ENCODE results near the gene UFC1. TPM values are rescaled to one million over a fixed set of nuclear protein-coding genes. Genes with fewer than 3 reads are reported as not detected.

Gene UFC1
- polyA plus RNA-seq, 3 donors = 100 to 120 (median 108) TPM

DNA sequence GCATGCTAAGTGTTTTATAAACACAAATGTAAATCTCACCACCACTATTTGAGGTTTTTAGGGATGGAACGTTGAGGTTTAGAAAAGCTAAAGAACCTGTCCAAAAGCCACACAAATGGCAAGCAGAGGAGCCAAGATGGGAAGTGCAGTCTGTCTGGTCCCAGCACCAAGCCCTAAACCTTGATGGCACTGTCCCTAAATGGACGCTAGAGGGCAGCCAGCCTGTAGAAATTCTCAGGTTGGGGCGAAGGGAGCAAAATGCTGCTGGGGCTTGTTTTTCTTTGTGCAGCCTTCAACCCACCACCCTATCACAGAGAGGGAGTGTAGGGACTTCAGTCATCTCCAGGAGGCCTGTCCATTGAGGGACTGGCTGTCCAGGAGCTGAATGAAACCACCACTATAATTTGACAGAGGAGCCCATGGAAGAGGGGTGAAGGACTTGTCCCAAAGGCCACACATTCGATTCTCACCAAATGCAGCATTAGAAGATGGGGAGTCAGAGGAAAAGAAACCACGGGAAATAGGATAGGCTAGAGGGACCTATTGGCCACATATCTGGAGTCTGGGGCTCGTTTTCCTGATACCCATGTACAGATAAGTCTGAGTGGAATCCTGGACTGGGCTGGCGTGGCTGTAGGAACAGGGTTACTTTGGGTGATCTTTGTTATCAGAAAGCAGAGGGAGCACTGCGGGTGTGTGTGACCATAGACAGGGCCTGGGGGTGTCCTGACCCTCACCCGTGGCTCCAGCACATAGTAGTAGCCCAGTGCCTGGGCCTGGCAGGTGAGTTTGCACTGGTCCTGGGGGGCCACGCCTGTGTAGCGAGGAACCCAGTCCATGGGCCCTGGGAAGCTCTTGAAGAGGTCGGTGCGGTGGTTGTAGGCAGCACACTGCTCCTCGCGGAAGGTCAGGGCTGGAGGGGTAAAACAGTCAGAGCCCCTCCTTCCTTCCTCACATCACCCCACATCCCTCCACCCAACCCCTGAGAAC, 39.0 kb downstream of the UFC1 start:
- Histone ChIP-seq H4K20me1 (ENCODE audit: insufficient read depth, low read length) (no peaks in the 10 kb centered on the region), H3K36me3 (replicated peaks in 1 of 2; ENCODE audit: control insufficient read depth in 1 of 2, insufficient read depth in 2 of 2, low read length in 2 of 2) (no peaks in the 10 kb centered on the region), H2AFZ (ENCODE audit: insufficient read depth, low read depth, low read length, poor library complexity, severe bottlenecking) (peak overlapping the region; percentile 43), H3K9ac (ENCODE audit: insufficient read depth, low read length, poor library complexity, severe bottlenecking) (no peak overlapping the region), H3K4me3 (replicated peaks in 1 of 3; ENCODE audit: low read depth in 2 of 3, low read length in 3 of 3) (no peak overlapping the region), H3K27me3 (ENCODE audit: control insufficient read depth in 2 of 2, insufficient read depth in 2 of 2, low read length in 2 of 2) (no peaks in the 10 kb centered on the region), H3K4me1 (ENCODE audit: control insufficient read depth in 1 of 2, insufficient read depth in 2 of 2, low read length in 2 of 2) (peaks cover 51 to 55% of the 10 kb centered on the region in 2 donors), H3K4me2 (replicated peaks; ENCODE audit: extremely low read depth, low read length, poor library complexity, severe bottlenecking) (no peak overlapping the region), H3K79me2 (ENCODE audit: insufficient read depth, low read length) (no peaks in the 10 kb centered on the region), H3K9me3 (replicated peaks in 1 of 2; ENCODE audit: control insufficient read depth in 1 of 2, insufficient read depth in 1 of 2, low read length in 2 of 2) (no peaks in the 10 kb centered on the region), H3K27ac (ENCODE audit: low read depth in 1 of 2, low read length in 2 of 2) (peak overlapping the region in 1 of 2 donors; percentile 22)
- DNase-seq = peak; percentile 63 to 81 (median 74)
- Mint-ChIP-seq H3K4me3 (no peak overlapping the region), H3K36me3 (no peaks in the 10 kb centered on the region), H3K4me1 (peaks cover 63% of the 10 kb centered on the region), H3K9me3 (no peaks in the 10 kb centered on the region), H3K27ac (peak overlapping the region in 5 of 7 donors; percentile 18 to 81 (median 35)), H3K27me3 (ENCODE audit: low read depth in 3 of 3) (peaks cover 0 to 3% (median 2%) of the 10 kb centered on the region in 3 donors)
- intact Hi-C loops (cut with micrococcal nuclease) = no loop called here
- WGBS (ENCODE audit: insufficient coverage) = 86% methylated on average over 7 of the region's 15 CpGs
- TF ChIP-seq, protein P1, sequence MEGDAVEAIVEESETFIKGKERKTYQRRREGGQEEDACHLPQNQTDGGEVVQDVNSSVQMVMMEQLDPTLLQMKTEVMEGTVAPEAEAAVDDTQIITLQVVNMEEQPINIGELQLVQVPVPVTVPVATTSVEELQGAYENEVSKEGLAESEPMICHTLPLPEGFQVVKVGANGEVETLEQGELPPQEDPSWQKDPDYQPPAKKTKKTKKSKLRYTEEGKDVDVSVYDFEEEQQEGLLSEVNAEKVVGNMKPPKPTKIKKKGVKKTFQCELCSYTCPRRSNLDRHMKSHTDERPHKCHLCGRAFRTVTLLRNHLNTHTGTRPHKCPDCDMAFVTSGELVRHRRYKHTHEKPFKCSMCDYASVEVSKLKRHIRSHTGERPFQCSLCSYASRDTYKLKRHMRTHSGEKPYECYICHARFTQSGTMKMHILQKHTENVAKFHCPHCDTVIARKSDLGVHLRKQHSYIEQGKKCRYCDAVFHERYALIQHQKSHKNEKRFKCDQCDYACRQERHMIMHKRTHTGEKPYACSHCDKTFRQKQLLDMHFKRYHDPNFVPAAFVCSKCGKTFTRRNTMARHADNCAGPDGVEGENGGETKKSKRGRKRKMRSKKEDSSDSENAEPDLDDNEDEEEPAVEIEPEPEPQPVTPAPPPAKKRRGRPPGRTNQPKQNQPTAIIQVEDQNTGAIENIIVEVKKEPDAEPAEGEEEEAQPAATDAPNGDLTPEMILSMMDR (IDR thresholded peaks at IDR 0.05) = peak; percentile 84

DNA sequence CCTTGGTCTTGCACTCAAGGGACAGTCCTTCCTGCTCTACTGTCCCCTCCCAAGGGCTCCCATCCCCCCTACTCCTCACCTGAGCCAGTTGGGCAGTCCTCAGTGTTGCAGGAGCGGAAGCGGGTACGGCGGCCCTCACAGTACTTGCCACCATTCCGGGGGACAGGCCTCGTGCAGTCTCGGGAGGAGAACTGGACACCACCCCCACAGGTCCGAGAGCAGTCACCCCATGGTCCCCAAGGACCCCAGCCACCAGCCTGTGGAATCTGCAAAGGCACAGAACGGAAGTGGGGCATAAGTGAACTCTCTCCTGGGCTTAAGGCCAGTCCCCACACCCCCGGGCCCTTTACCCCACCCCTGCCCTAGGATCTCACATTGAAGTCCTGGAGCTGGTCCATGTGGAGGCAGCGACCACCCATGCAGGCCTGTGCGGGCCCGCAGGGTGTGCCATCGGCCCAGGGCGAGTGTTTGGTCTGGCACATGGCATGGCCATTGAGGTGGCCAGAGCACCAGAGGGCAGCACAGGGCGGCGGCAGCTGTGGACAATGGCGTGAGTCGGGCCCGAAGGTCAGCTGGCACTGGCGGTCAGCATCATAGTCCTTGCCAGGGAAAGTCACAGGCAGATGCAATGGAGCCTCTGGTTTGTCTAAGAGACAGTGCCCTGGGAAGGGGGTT, 39.9 kb downstream of the UFC1 start:
- TF ChIP-seq, protein P1 (IDR thresholded peaks at IDR 0.05) = no peak
- peaks cover 46% of the 10 kb centered on the region in 2 donors for H3K4me1 ChIP-seq (ENCODE audit: control insufficient read depth in 1 of 2, insufficient read depth in 2 of 2, low read length in 2 of 2)
- H3K4me2 ChIP-seq (replicated peaks; ENCODE audit: extremely low read depth, low read length, poor library complexity, severe bottlenecking) = no peak overlapping the region
- no peaks in the 10 kb centered on the region for H3K79me2 ChIP-seq (ENCODE audit: insufficient read depth, low read length)
- no peaks in the 10 kb centered on the region for H3K9me3 Mint-ChIP-seq
- DNase-seq = no peak
- H2AFZ ChIP-seq (ENCODE audit: insufficient read depth, low read depth, low read length, poor library complexity, severe bottlenecking) = no peak overlapping the region
- intact Hi-C loops (cut with micrococcal nuclease) = no loop called here
- H3K4me3 ChIP-seq (replicated peaks in 1 of 3; ENCODE audit: low read depth in 2 of 3, low read length in 3 of 3) = no peak overlapping the region
- H3K36me3 ChIP-seq (replicated peaks in 1 of 2; ENCODE audit: control insufficient read depth in 1 of 2, insufficient read depth in 2 of 2, low read length in 2 of 2) = no peaks in the 10 kb centered on the region
- peaks cover 0 to 2% (median 0%) of the 10 kb centered on the region in 3 donors for H3K27me3 Mint-ChIP-seq (ENCODE audit: low read depth in 3 of 3)
- H3K9me3 ChIP-seq (replicated peaks in 1 of 2; ENCODE audit: control insufficient read depth in 1 of 2, insufficient read depth in 1 of 2, low read length in 2 of 2) = no peaks in the 10 kb centered on the region
- peaks cover 58% of the 10 kb centered on the region for H3K4me1 Mint-ChIP-seq
- H3K27me3 ChIP-seq (ENCODE audit: control insufficient read depth in 2 of 2, insufficient read depth in 2 of 2, low read length in 2 of 2) = no peaks in the 10 kb centered on the region
- WGBS (ENCODE audit: insufficient coverage) = 92% methylated on average over 14 of the region's 21 CpGs
- no peak overlapping the region for H3K9ac ChIP-seq (ENCODE audit: insufficient read depth, low read length, poor library complexity, severe bottlenecking)
- H3K27ac ChIP-seq (ENCODE audit: low read depth in 1 of 2, low read length in 2 of 2) = peak overlapping the region in 1 of 2 donors; percentile 22
- H3K27ac Mint-ChIP-seq = peak overlapping the region in 2 of 7 donors; percentile 68 to 73
- H4K20me1 ChIP-seq (ENCODE audit: insufficient read depth, low read length) = no peaks in the 10 kb centered on the region
- no peaks in the 10 kb centered on the region for H3K36me3 Mint-ChIP-seq
- H3K4me3 Mint-ChIP-seq = no peak overlapping the region

Data from CD14-positive monocyte (primary cell).